H9 (cell line): ENCODE measurements around the gene RAD9B. TPM values are rescaled to one million over a fixed set of nuclear protein-coding genes. Genes with fewer than 3 reads are reported as not detected.

ENCODE experiments used
- DNase-seq: peaks from one replicate; pipeline ENCODE4 v3.0.0-alpha.2; 2017
- H2AFZ ChIP-seq: one replicate; pipeline ENCODE4 v1.6.1; 2013; ENCODE audit warnings: mild to moderate bottlenecking, low read length, control low read depth, moderate library complexity
- H2AK5ac ChIP-seq: 2 replicates; pipeline ENCODE4 v1.6.1; 2013; ENCODE audit warnings: low read length, control low read depth, mixed read lengths; ENCODE audit not compliant: insufficient read length
- H2BK120ac ChIP-seq: one replicate; pipeline ENCODE4 v1.6.1; 2013; ENCODE audit warnings: low read depth, mild to moderate bottlenecking, low read length, control low read depth, inconsistent platforms; ENCODE audit not compliant: poor library complexity, severe bottlenecking
- H2BK12ac ChIP-seq: 2 replicates; pipeline ENCODE4 v1.6.1; 2013; ENCODE audit warnings: low read length, control low read depth, mixed read lengths, low read depth; ENCODE audit not compliant: insufficient read length
- H2BK15ac ChIP-seq: 2 replicates; pipeline ENCODE4 v1.6.1; 2013; ENCODE audit warnings: low read depth, low read length, control low read depth
- H2BK20ac ChIP-seq: one replicate; pipeline ENCODE4 v1.6.1; 2013; ENCODE audit warnings: low read depth, mild to moderate bottlenecking, low read length, control low read depth, inconsistent platforms; ENCODE audit not compliant: poor library complexity, severe bottlenecking
- H2BK5ac ChIP-seq: 2 replicates; pipeline ENCODE4 v1.6.1; 2013; ENCODE audit warnings: low read length, control low read depth, mixed read lengths; ENCODE audit not compliant: insufficient read length
- H3K14ac ChIP-seq: 2 replicates; pipeline ENCODE4 v1.6.1; 2013; ENCODE audit warnings: low read length, control low read depth; ENCODE audit not compliant: insufficient read depth
- H3K18ac ChIP-seq: 2 replicates; pipeline ENCODE4 v1.6.1; 2013; ENCODE audit warnings: low read depth, mild to moderate bottlenecking, mixed read lengths, low read length, control low read depth; ENCODE audit not compliant: insufficient read length
- H3K23ac ChIP-seq: 2 replicates; pipeline ENCODE4 v1.6.1; 2013; ENCODE audit warnings: low read length, control low read depth, mixed read lengths, low read depth; ENCODE audit not compliant: insufficient read length
- H3K23me2 ChIP-seq: 2 replicates; pipeline ENCODE4 v1.6.1; 2013; ENCODE audit warnings: low read depth, mild to moderate bottlenecking, mixed read lengths, low read length, control low read depth; ENCODE audit not compliant: insufficient read length, poor library complexity, severe bottlenecking
- H3K27ac ChIP-seq: 2 replicates; pipeline ENCODE4 v1.5.1; 2013; ENCODE audit warnings: low read length, control low read depth, mixed read lengths, low read depth; ENCODE audit not compliant: insufficient read length
- H3K27me3 ChIP-seq: 2 replicates; pipeline ENCODE4 v1.6.1; 2013; ENCODE audit warnings: low read length, control low read depth, inconsistent platforms; ENCODE audit not compliant: insufficient read depth
- H3K4ac ChIP-seq: 2 replicates; pipeline ENCODE4 v1.6.1; 2013; ENCODE audit warnings: low read depth, mild to moderate bottlenecking, control low read depth, inconsistent platforms, low read length, moderate library complexity
- H3K4me1 ChIP-seq: 2 replicates; pipeline ENCODE4 v1.6.1; 2013; ENCODE audit warnings: low read length, control low read depth, inconsistent platforms; ENCODE audit not compliant: insufficient read depth
- H3K4me2 ChIP-seq: 2 replicates; pipeline ENCODE4 v1.6.1; 2013; ENCODE audit warnings: low read length, control low read depth, mixed read lengths; ENCODE audit not compliant: insufficient read length, insufficient read depth
- H3K56ac ChIP-seq: 2 replicates; pipeline ENCODE4 v1.6.1; 2013; ENCODE audit warnings: low read depth, mild to moderate bottlenecking, mixed read lengths, low read length, control low read depth; ENCODE audit not compliant: insufficient read length
- H3K79me1 ChIP-seq: 2 replicates; pipeline ENCODE4 v1.6.1; 2013; ENCODE audit warnings: low read depth, mild to moderate bottlenecking, moderate library complexity, low read length, control low read depth, inconsistent platforms; ENCODE audit not compliant: insufficient read depth, poor library complexity, severe bottlenecking
- H3K79me2 ChIP-seq: 2 replicates; pipeline ENCODE4 v1.6.1; 2013; ENCODE audit warnings: low read length, control low read depth, inconsistent platforms; ENCODE audit not compliant: insufficient read depth
- H3K9ac ChIP-seq: 2 replicates; pipeline ENCODE4 v1.6.1; 2013; ENCODE audit warnings: low read length, control low read depth, mixed read lengths; ENCODE audit not compliant: insufficient read length; ENCODE audit errors: extremely low read depth
- H3K9me3 ChIP-seq: one replicate; pipeline ENCODE4 v1.6.1; 2013; ENCODE audit warnings: low read depth, low read length, inconsistent platforms; ENCODE audit not compliant: control insufficient read depth
- H3T11ph ChIP-seq: one replicate; pipeline ENCODE4 v1.6.1; 2013; ENCODE audit warnings: mild to moderate bottlenecking, low read length, control low read depth, inconsistent platforms
- H4K20me1 ChIP-seq: one replicate; pipeline ENCODE4 v1.6.1; 2013; ENCODE audit not compliant: control insufficient read depth, insufficient read length, insufficient read depth
- H4K5ac ChIP-seq: 2 replicates; pipeline ENCODE4 v1.6.1; 2013; ENCODE audit warnings: low read depth, mild to moderate bottlenecking, mixed read lengths, low read length, control low read depth; ENCODE audit not compliant: insufficient read length
- H4K8ac ChIP-seq: replicated peaks from 2 replicates; pipeline ENCODE4 v1.6.1; 2013; ENCODE audit warnings: low read length, control low read depth, mixed read lengths, low read depth; ENCODE audit not compliant: insufficient read length
- H4K91ac ChIP-seq: 2 replicates; pipeline ENCODE4 v1.6.1; 2013; ENCODE audit warnings: low read depth, mild to moderate bottlenecking, moderate library complexity, mixed read lengths, low read length, control low read depth; ENCODE audit not compliant: insufficient read length
- H3K27ac Mint-ChIP-seq, 3 experiments: 2 replicates in 2 of 3; 3 replicates in 1 of 3; pipeline ENCODE4 v1.8.0; 2020 to 2021; ENCODE audit warnings: mixed read lengths in 3 of 3, mild to moderate bottlenecking in 1 of 3, moderate library complexity in 1 of 3
- H3K27me3 Mint-ChIP-seq: 2 replicates; pipeline ENCODE4 v1.8.0; 2021; ENCODE audit warnings: low read depth, mild to moderate bottlenecking, moderate library complexity, mixed read lengths
- H3K36me3 Mint-ChIP-seq, 3 experiments: 2 replicates in 2 of 3; 3 replicates in 1 of 3; pipeline ENCODE4 v1.8.0; 2020 to 2021; ENCODE audit warnings: low read depth in 3 of 3, mixed read lengths in 3 of 3; ENCODE audit not compliant: insufficient read depth in 1 of 3
- H3K4me1 Mint-ChIP-seq, 2 experiments: 2 replicates each; pipeline ENCODE4 v1.8.0; 2020; ENCODE audit warnings: mixed read lengths in 2 of 2
- H3K4me3 Mint-ChIP-seq, 2 experiments: 2 replicates in 1 of 2; 3 replicates in 1 of 2; pipeline ENCODE4 v1.8.0; 2020 to 2021; ENCODE audit warnings: mild to moderate bottlenecking in 2 of 2, mixed read lengths in 2 of 2, moderate library complexity in 1 of 2
- H3K9me3 Mint-ChIP-seq, 2 experiments: 2 replicates in 1 of 2; 3 replicates in 1 of 2; pipeline ENCODE4 v1.8.0; 2020; ENCODE audit warnings: mild to moderate bottlenecking in 2 of 2, mixed read lengths in 2 of 2, moderate library complexity in 1 of 2
- WGBS: extraction: QIAGEN DNeasy Blood & Tissue Kit; methylation state at CpG from one replicate; pipeline ENCODE4 v1.1.7; 2013; ENCODE audit warnings: missing lambda C conversion rate, low lambda C conversion rate, mixed read lengths; ENCODE audit not compliant: insufficient read length; ENCODE audit errors: extremely low coverage; 5-methylcytosine and 5-hydroxymethylcytosine counted together
- total RNA-seq: library from RNA; stranded (reverse); gene quantifications from 2 replicates; pipeline ENCODE4 v1.2.1, GENCODE V29; 2021
- TF ChIP-seq, protein P1 (sequence below): fragments of 200-600 bp; sonication (generic); conservative IDR thresholded peaks from 3 replicates; pipeline ENCODE4 v1.8.0; 2021; ENCODE audit warnings: antibody characterized with exemption, mild to moderate bottlenecking

RAD9B gene
- total RNA-seq, 1 experiment from 2014 or later, result not detected

DNA sequence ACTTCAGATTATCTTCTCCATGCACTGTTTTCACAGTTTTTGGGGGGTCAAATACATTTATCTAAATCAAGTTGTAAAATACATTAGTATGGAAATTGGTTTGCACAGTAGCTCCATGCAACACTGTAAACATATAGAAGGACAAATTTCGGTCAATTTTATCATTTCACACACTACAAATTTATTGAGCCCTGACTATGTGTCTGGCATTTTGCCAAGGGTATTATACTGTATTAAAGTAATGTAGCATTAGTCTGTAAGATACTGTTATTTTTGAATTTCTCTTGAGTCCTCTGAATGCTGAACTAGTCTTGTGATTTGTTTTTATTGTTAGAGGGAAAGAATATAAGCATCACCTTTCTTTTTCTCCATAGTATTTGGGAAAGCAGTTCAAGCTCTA lies 1.3 kb downstream of the RAD9B start:
- Histone ChIP-seq H2BK12ac (no peak overlapping the region), H3K9me3 (no peaks in the 10 kb centered on the region), H2AFZ (no peak overlapping the region), H2BK5ac (no peak overlapping the region), H4K8ac (no peak overlapping the region), H2AK5ac (no peak overlapping the region), H3K4me2 (no peak overlapping the region), H2BK120ac (no peak overlapping the region), H3K56ac (no peak overlapping the region), H3K27ac (no peak overlapping the region), H4K5ac (no peak overlapping the region), H3K79me1 (no peaks in the 10 kb centered on the region), H3T11ph (no peak overlapping the region), H3K23ac (no peak overlapping the region), H3K27me3 (peaks cover 5% of the 10 kb centered on the region; the same call in 1 of the 2 replicates), H4K91ac (no peak overlapping the region), H3K9ac (no peak overlapping the region), H2BK20ac (no peak overlapping the region), H3K14ac (no peak overlapping the region), H4K20me1 (no peaks in the 10 kb centered on the region), H3K23me2 (no peaks in the 10 kb centered on the region), H3K4ac (no peak overlapping the region), H3K18ac (no peak overlapping the region), H3K4me1 (no peaks in the 10 kb centered on the region), H2BK15ac (no peak overlapping the region), H3K79me2 (no peaks in the 10 kb centered on the region)
- H3K4me1 Mint-ChIP-seq, result peaks cover 4 to 5% of the 10 kb centered on the region in 2 experiments; a peak in 3 of 4 replicates
- TF ChIP-seq, protein P1, sequence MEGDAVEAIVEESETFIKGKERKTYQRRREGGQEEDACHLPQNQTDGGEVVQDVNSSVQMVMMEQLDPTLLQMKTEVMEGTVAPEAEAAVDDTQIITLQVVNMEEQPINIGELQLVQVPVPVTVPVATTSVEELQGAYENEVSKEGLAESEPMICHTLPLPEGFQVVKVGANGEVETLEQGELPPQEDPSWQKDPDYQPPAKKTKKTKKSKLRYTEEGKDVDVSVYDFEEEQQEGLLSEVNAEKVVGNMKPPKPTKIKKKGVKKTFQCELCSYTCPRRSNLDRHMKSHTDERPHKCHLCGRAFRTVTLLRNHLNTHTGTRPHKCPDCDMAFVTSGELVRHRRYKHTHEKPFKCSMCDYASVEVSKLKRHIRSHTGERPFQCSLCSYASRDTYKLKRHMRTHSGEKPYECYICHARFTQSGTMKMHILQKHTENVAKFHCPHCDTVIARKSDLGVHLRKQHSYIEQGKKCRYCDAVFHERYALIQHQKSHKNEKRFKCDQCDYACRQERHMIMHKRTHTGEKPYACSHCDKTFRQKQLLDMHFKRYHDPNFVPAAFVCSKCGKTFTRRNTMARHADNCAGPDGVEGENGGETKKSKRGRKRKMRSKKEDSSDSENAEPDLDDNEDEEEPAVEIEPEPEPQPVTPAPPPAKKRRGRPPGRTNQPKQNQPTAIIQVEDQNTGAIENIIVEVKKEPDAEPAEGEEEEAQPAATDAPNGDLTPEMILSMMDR, result no peak
- peaks cover 17% of the 10 kb centered on the region for H3K27me3 Mint-ChIP-seq
- peaks cover 10 to 11% of the 10 kb centered on the region in 2 experiments for H3K9me3 Mint-ChIP-seq
- peaks cover 8 to 10% (median 8%) of the 10 kb centered on the region in 3 experiments for H3K36me3 Mint-ChIP-seq
- no peak overlapping the region for H3K27ac Mint-ChIP-seq
- DNase-seq, result no peak
- H3K4me3 Mint-ChIP-seq, result no peak overlapping the region
- no CpG with 5 or more reads among the region's 1 CpG for WGBS
